ENCODE data around the gene ERMP1. TPM values are rescaled to one million over a fixed set of nuclear protein-coding genes. Genes with fewer than 3 reads are reported as not detected.

Gene ERMP1
- total RNA-seq, 1 experiment from 2014 or later, result 34.7 TPM

DNA sequence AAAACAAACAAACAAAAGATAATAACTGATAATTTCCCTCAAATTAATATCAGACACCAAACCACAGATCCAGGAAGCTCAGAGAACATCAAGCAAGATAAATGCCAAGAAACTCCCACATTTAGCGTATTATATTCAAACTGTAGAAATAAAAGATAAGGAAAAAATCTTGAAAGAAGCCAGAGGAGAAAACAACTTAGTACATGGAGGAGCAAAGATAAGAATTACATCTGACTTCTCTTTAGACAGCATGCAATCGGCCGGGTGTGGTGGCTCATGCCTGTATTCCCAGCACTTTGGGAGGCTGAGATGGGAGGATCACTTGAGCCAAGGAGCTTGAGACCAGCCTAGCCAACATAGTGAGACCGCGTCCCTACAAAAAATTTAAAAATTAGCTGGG is 40.5 kb upstream of the ERMP1 start:
- no peak for DNase-seq
- no peaks in the 10 kb centered on the region; the same call in 1 of the 2 replicates for H3K9me3 ChIP-seq
- TF ChIP-seq, protein P1, sequence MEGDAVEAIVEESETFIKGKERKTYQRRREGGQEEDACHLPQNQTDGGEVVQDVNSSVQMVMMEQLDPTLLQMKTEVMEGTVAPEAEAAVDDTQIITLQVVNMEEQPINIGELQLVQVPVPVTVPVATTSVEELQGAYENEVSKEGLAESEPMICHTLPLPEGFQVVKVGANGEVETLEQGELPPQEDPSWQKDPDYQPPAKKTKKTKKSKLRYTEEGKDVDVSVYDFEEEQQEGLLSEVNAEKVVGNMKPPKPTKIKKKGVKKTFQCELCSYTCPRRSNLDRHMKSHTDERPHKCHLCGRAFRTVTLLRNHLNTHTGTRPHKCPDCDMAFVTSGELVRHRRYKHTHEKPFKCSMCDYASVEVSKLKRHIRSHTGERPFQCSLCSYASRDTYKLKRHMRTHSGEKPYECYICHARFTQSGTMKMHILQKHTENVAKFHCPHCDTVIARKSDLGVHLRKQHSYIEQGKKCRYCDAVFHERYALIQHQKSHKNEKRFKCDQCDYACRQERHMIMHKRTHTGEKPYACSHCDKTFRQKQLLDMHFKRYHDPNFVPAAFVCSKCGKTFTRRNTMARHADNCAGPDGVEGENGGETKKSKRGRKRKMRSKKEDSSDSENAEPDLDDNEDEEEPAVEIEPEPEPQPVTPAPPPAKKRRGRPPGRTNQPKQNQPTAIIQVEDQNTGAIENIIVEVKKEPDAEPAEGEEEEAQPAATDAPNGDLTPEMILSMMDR (IDR thresholded peaks at IDR 0.05; ENCODE audit: insufficient read depth in 1 of 2, low read depth in 1 of 2, low read length in 1 of 2, severe bottlenecking in 1 of 2, unreplicated experiment in 1 of 2), result no peak
- no peak overlapping the region for H3K4me3 ChIP-seq (ENCODE audit: low read depth, low read length)
- H3K9me3 Mint-ChIP-seq (ENCODE audit: unreplicated experiment), result no peaks in the 10 kb centered on the region
- intact Hi-C loops (cut with micrococcal nuclease; ENCODE audit: unreplicated experiment), result no loop called here
- H3K27me3 ChIP-seq (replicated peaks; ENCODE audit: control insufficient read depth, insufficient read depth, low read length), result no peaks in the 10 kb centered on the region
- H3K27me3 Mint-ChIP-seq (ENCODE audit: insufficient read depth, unreplicated experiment), result no peaks in the 10 kb centered on the region
- H3K4me1 ChIP-seq, result 0 out of 2 replicates have a peak, but pooled peaks cover 7% of the 10 kb centered on the region
- no TSS peak for BruUV-seq (replicated peaks)
- peaks cover 7% of the 10 kb centered on the region for H3K4me1 Mint-ChIP-seq (ENCODE audit: low read depth, unreplicated experiment)
- H3K36me3 ChIP-seq (ENCODE audit: control insufficient read depth, insufficient read depth, low read length), result no peaks in the 10 kb centered on the region
- no peak overlapping the region for H3K4me3 Mint-ChIP-seq (ENCODE audit: unreplicated experiment)
- ChIA-PET CTCF (no interaction called here), POLR2A (no interaction called here)
- H3K27ac Mint-ChIP-seq (ENCODE audit: unreplicated experiment), result no peak overlapping the region
- H3K36me3 Mint-ChIP-seq (ENCODE audit: insufficient read depth, unreplicated experiment), result peaks cover 4% of the 10 kb centered on the region

DNA sequence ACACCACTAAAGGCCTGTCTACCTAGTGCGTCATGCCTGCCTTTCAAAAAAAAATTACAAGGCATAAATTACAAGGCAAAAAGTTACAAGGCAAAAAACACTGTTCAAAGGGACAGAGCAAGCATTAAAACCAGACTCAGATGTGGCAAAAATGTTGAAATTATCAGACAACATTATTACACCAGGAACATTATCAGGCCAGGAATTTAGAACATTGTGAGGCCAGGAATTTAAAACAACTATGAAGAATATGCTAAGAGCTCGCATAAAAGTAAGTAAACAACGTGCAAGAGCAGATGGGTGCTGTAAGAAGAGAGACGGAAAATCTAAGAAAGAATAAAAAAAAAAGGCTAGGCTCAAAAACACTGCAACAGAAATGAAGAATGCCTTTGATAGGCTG is 39.6 kb upstream of the ERMP1 start:
- intact Hi-C loops (cut with micrococcal nuclease; ENCODE audit: unreplicated experiment), result no loop called here
- H3K27ac Mint-ChIP-seq (ENCODE audit: unreplicated experiment), result no peak overlapping the region
- peaks cover 7% of the 10 kb centered on the region for H3K4me1 Mint-ChIP-seq (ENCODE audit: low read depth, unreplicated experiment)
- TF ChIP-seq, protein P1 (IDR thresholded peaks at IDR 0.05; ENCODE audit: insufficient read depth in 1 of 2, low read depth in 1 of 2, low read length in 1 of 2, severe bottlenecking in 1 of 2, unreplicated experiment in 1 of 2), result no peak
- no peak overlapping the region for H3K4me3 Mint-ChIP-seq (ENCODE audit: unreplicated experiment)
- H3K4me3 ChIP-seq (ENCODE audit: low read depth, low read length), result no peak overlapping the region
- H3K4me1 ChIP-seq, result 0 out of 2 replicates have a peak, but pooled peaks cover 7% of the 10 kb centered on the region
- peaks cover 4% of the 10 kb centered on the region for H3K36me3 Mint-ChIP-seq (ENCODE audit: insufficient read depth, unreplicated experiment)
- H3K9me3 Mint-ChIP-seq (ENCODE audit: unreplicated experiment), result no peaks in the 10 kb centered on the region
- no peaks in the 10 kb centered on the region for H3K36me3 ChIP-seq (ENCODE audit: control insufficient read depth, insufficient read depth, low read length)
- POLR2A ChIA-PET, result no interaction called here
- DNase-seq, result no peak
- CTCF ChIA-PET, result no interaction called here
- no peaks in the 10 kb centered on the region for H3K27me3 ChIP-seq (replicated peaks; ENCODE audit: control insufficient read depth, insufficient read depth, low read length)
- no peaks in the 10 kb centered on the region for H3K27me3 Mint-ChIP-seq (ENCODE audit: insufficient read depth, unreplicated experiment)
- H3K9me3 ChIP-seq, result no peaks in the 10 kb centered on the region; the same call in 1 of the 2 replicates
- BruUV-seq (replicated peaks), result no TSS peak

DNA sequence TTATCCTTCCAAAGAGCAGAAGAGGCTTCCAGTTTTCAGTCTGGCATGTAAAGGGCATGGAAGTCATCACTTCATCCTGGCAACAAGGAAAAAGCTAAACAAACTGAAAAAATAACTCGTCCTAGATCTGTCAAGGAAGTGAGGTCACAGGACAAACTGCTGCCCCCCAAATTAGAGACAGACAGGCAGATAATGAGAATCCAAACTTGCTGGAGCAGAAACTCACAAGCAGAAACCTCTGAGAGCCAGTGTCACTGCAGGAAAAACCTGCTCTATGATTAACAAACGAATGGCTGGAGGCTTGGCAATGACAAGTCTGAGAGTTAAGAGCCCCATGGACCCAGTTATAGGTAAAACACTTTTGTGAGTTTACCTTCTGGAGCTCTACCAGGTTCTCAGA is 38.9 kb upstream of the ERMP1 start:
- Histone ChIP-seq H3K27me3 (replicated peaks; ENCODE audit: control insufficient read depth, insufficient read depth, low read length) (no peaks in the 10 kb centered on the region), H3K4me1 (0 out of 2 replicates have a peak, but pooled peaks cover 7% of the 10 kb centered on the region), H3K36me3 (ENCODE audit: control insufficient read depth, insufficient read depth, low read length) (no peaks in the 10 kb centered on the region), H3K4me3 (ENCODE audit: low read depth, low read length) (no peak overlapping the region), H3K9me3 (no peaks in the 10 kb centered on the region)
- Mint-ChIP-seq H3K4me3 (ENCODE audit: unreplicated experiment) (no peak overlapping the region), H3K9me3 (ENCODE audit: unreplicated experiment) (no peaks in the 10 kb centered on the region), H3K27ac (ENCODE audit: unreplicated experiment) (no peak overlapping the region), H3K4me1 (ENCODE audit: low read depth, unreplicated experiment) (peaks cover 7% of the 10 kb centered on the region), H3K27me3 (ENCODE audit: insufficient read depth, unreplicated experiment) (no peaks in the 10 kb centered on the region), H3K36me3 (ENCODE audit: insufficient read depth, unreplicated experiment) (peaks cover 4% of the 10 kb centered on the region)
- BruUV-seq (replicated peaks), result no TSS peak
- POLR2A ChIA-PET, result no interaction called here
- DNase-seq, result no peak
- TF ChIP-seq, protein P1 (IDR thresholded peaks at IDR 0.05; ENCODE audit: insufficient read depth in 1 of 2, low read depth in 1 of 2, low read length in 1 of 2, severe bottlenecking in 1 of 2, unreplicated experiment in 1 of 2), result no peak
- CTCF ChIA-PET, result no interaction called here
- intact Hi-C loops (cut with micrococcal nuclease; ENCODE audit: unreplicated experiment), result no loop called here

Measured in Caco-2 (cell line).